Stimulated activated CD4-positive, alpha-beta T cell treated with anti-CD3 and anti-CD28 coated beads, Interleukin-12 subunit alpha, Interleukin-12 subunit beta, amount 100 ng/mL, for 48 hours (primary cell): ENCODE measurements around the gene PARG.
"Not testable (repeated sequence)": the region's sequence is repeated elsewhere in the genome, so short reads cannot be mapped to it uniquely, and the experiment has no call there.

ENCODE experiments used
- DNase-seq, 3 donors: peaks; one replicate each; pipeline ENCODE4 v3.0.0-alpha.2; 2020; ENCODE audit warnings: low read depth in 2 of 3, low spot score in 1 of 3

The PARG gene

DNA sequence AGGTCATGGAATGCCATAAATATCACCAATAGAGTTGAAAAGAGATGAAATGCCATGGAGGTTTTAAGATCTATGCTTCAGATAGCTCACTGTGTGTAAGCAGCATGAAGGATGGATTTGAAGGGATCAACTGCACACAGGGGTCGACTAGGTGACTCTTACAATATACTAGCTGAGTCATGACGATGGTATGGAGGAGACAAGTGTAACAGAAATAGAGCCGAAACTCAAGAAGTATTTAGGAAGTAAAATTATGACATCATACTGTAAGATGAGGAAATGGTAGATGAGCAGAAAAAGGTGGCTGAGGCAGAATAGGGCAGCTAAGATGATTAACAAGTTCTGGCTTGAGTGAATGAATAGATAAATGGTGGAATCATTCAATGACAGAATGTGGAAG is 38.0 kb downstream of the PARG start:
- DNase-seq = not testable (repeated sequence)

DNA sequence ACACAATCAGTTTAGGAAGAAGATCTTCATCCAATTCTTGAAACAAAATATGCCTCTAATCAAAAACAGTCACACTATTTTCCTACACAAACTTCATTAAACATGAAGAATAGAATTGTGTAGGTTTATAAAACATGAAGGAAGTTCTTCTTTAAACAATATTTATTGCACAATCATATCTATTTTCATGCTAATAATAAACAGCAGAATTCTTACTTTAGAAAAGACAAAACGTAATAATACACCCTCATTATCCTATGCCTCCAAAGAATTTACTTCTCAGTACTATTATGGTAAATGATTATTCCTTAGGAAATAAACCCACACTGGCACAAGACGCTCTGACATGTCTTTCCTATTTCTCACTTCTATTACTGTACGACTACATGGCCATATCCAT is 41.4 kb downstream of the PARG start:
- not testable (repeated sequence) for DNase-seq

DNA sequence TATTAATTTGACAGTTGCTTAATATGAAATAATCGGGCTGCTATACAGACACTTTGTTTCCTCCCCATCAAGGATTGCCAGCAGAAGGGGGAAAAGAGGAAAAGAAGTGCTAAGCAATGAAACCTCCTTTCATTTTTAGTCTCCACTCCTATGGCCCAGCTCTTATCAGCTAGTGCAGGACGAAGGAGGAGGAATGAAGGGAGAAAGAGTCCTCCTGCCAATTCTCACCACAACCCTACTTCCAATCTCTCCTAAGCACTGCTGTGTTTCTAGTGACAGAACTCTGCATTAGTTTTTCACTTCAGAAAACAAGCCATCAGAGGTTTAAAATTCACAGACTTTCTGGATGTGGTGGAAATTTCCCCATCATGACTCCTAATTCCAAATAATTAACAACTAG is 41.8 kb downstream of the PARG start:
- DNase-seq = not testable (repeated sequence)

DNA sequence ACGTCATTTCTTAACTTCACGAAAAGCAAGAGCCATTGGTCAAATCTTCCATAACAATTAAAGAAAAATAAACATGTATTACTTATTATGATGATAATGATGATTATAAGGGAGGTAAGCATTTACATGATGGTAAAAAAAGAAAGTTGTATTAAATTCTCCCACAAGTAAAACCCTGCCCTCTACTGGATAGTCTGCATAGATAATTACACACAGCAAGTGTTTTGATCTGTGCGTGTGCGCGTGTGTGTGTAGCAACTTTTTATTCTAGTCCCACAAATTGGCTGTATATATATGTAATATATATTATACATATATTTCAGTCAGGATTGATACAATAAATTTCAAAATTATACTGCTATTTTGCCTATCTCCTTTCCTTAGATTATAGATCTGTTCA is 51.8 kb downstream of the PARG start:
- DNase-seq = not testable (repeated sequence)

DNA sequence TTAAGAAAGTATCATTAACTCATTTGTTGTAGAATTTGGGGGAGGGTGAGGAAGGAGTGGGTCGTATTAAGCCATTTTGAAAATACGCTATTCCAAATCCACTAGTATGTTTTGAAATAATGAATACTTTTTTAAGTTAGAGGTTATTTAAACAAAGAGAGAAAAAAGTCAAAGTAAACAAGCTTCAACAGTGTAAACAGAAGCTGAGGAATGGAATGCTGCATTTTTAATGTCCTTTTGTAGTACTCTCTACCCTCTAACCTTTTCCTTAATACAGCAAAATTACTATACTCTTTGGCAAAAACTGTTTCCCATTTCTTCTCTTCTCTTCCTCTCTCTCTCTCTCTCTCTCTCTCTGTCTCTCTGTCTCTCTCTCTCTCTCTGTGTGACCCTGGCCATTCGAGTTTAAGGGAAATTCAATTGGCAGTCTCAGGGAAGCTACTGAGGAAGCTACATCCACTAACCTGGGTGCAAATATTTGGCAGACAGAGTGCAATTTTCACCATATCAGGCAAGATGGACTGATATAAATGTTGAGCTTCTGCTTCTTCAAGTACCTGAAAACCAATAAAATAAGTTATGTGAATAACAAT is 57.0 kb downstream of the PARG start:
- not testable (repeated sequence) for DNase-seq

DNA sequence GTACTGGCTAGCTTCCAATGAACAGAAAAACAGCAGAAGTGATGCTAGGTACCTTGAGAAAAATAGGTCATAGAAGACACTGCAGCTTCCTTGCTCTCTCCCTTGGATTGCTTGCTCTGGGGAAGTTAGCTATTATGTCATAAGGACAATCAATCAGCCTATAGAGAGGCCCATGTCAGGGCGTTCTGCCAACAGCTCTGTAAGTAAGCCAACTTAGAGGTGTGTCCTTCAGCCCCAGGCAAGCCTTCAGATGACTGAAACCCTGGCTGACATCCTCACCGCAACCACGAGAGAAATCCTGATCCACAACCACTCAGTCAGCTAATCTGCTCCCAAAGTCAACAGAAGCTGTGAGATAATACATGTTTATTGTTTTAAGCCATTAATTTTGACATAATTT is 58.0 kb downstream of the PARG start:
- not testable (repeated sequence) for DNase-seq

DNA sequence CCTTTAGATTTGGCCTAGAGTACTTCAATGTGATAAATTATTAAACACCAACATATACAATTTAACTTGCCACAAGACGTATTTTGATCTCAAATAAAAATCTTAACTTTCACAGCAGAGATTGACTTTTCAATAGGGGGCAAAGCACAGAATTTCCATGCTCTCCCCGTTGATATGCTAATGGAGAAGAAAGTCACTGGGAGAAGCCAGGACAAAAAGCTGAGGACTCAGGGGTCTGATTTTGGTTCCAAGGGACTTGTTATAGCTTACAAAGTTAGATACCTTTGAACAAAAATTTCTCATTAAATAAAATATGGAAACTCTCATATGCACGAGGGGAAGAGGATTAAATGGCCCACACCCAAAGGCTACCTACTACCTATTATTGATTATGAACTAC is 59.5 kb downstream of the PARG start:
- DNase-seq = not testable (repeated sequence)

DNA sequence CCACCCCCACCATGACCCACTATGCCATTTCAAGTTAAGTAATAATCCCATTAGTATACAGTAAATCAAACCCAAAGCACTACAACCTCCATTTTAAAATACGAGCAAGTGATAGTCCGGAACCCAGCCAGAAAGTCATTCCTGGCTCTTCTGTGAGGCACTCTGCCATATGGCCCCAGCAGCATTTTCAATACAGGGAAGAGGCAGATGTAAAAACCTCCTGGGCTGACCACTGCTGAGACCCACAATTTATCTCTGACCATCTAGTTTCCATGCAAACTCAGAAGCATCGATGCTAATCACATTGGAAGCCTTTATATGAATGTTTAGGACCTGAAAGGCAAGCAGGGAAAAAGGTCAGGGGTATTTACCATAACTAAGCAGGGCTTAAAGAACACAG is 69.1 kb downstream of the PARG start:
- DNase-seq = not testable (repeated sequence)

DNA sequence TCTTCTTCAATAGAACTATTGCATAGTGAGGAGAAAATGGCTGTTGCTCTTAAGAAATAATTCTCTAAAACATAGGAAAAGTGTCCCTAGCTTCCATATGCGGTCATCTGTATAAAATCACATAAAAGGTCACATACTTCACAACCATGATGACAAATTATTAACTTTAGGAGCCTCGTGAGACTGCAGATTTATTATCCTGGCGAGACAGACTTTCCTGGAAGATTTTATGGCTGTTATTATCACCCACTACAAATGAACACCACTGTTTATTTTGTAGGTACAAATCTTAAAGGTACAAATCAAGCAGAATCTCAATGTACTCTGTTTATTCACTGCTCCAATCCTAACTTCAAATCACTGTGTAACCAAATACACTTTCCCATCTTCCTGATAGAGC is 70.4 kb downstream of the PARG start:
- DNase-seq = not testable (repeated sequence)

DNA sequence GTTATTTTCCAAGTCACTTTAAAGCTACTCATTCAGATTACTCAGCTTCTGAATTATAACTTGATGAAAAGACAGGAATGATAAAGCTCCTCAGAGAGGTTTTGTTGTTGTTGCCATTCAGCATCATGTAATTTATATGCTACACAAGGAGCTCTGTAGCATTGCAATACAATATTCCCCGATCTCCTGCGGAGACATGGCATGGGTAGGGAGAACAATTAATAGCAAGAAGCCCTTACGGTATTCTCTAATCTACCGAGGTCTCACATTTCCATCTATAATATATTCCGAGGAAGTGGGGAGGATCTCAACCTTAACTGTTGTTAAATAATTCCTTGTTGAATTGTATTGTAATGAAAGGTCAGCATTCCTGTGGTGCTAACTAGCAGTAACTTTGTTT is 81.9 kb downstream of the PARG start:
- not testable (repeated sequence) for DNase-seq

DNA sequence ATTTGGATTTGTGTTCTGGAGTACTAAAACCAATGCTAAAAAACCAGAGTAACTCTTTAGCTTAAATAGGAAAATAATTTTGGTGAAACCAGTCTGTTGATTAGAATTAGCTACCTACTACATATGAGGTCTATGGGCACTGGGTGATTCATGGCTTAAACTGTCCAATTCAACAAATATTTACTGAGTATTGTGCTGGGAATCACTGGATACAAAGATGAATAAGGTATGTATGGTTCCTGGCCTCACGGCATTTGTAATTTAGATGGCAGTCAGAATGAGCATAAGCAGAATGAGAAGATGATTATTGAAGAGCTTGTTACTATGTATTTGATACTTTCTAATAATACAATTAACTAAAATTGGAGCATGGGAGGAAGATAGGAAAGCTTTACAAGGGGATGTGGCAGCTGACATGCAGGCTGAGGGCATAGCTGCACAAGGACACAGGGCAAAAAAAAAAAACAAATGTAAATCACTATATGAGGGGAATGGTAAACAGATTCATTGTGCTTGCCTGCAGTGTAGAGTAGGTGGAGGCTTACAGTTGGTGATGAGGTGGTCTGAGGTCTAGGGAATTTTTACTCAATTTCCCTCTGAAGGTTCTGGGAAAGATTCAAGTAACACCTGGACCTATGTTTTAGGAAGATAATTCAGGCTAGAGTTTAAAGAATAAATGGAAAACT is 83.0 kb downstream of the PARG start:
- not testable (repeated sequence) for DNase-seq

DNA sequence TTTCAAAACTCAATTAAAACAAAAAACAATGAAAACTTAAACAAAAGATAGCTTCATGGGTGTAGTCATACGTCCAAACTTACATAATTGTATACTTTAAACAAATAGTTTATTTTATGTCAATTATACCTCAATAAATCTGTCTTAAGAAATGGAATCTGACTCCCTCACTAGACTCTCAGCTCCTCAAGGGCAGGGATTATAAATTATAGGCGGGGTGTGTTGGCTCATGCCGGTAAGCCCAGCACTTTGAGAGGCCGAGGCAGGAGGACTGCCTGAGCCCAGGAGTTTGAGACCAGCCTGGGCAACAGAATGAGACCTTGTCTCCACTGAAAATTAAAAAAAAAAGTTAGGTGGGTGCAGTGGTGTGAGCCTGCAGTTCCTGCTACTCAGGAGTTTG is 92.3 kb downstream of the PARG start:
- not testable (repeated sequence) for DNase-seq

DNA sequence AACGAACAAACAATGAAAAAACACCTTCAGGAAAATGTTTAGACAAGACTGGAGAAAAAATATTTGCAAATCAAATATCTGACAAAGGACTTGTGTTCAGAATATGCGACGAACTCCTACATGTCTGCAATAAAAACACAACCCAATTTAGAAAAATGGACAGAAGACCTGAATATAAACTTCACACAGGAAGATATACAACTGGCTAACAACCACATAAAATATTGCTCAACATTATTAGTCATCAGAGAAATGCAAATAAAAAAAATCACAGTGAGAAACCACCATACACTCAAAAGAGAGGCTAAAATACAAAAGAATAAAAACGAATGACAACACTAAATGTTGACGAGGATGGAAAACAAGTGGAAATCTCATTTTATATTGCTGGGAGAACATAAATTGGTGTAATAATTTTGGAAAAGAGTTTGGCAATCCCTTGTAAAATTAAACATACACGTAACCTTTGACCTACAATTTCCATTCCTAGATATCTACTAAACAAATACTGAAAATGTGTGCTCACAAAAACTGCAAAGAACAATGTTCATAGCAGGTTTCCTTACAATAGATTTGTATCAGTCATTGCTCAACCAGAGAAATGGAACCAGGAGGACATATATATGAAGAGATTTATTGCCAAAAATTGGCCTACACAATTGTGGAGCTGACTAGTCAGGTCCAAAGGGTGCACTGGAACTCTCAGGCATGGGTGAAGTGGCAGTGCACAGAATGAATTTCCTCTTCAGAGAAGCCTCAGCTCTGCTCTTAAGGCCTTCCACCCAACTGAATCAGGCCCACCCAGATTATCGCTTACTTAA is 96.8 kb downstream of the PARG start:
- DNase-seq = no peak

DNA sequence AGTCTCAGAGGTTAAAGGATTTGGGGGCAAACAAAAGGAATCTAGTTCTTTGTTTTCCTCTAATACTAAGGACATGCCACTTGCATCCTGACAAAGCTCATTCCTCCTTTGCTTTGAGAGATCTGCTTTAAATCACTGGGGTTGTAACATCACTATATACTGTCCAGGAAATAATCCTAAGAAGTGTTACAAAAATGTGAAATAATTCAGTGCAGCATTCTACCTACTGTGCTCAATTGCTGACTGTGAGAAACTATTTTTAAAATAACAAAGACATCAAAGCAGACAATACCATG is 99.5 kb downstream of the PARG start:
- DNase-seq = not testable (repeated sequence)

DNA sequence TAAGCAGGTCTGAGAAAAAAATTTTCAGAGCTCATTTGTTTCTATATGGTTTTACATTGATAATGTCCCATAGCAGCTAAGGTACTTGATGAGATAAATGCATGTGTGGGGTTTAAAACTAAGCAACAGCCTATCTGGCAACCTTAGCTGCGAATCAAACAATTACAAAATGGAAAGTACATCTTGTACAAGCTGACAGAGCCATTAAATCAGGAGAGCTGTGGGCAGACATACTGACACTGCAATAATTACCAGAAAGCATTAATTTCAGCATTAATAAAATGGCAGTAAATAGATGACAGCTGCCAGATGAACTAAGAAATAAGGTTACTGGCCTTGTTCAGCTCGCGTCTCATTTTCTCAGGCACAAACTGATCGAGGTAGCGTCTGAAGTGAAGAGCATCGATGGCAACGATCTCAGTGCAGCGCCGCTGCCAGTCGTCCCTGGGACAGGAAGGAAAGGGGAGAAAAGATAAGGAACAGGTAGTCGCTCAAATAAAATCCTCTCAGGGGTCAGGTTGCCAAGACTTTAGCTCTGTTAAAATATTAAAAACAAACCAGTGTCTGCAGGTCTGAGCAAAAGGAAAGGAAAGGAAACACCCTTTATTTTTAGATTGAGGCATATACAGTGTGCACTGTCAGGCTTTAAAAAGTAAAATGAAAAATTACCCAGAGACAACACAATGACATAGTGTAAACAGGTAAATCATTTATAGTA is 100.1 kb downstream of the PARG start:
- DNase-seq = no peak

DNA sequence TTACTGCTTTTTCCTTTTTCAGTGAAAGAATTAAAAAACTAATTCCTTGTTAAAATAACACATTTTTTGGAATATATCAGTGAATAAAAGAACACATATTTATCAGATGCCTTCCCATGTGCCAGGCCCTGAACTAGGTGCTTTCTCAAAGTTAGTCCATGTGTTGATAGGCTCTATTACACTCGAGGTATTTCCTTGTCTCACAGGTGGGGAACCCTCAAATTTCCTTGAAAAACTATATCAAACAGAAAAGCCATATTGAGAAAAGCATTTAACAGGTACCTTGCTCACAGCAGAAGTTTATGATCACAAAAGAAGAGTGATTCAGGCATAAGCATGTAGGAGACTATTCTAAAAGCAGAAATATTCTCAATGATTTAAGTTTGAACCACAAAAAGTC is 104.1 kb downstream of the PARG start:
- no peak for DNase-seq

DNA sequence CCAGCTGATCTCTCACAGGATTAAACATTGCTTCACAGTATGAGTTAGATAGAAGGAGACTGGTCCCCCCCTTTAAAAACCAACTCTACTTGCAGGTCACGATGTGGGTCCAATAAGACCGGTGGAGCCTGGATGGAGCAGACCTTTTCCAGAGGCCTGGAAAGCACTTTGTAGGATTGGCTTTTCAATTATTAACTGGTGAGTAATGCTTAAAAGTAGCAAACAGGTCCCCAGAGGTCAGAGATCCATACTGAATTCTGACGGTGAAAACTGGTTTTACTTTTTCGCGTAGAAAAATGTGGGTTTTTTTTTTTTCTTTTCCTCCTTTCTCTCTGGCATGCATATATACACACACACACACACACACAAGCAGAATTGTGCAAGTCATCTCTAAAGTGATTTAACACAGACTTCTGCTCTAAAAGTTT is 104.8 kb downstream of the PARG start:
- no peak for DNase-seq

DNA sequence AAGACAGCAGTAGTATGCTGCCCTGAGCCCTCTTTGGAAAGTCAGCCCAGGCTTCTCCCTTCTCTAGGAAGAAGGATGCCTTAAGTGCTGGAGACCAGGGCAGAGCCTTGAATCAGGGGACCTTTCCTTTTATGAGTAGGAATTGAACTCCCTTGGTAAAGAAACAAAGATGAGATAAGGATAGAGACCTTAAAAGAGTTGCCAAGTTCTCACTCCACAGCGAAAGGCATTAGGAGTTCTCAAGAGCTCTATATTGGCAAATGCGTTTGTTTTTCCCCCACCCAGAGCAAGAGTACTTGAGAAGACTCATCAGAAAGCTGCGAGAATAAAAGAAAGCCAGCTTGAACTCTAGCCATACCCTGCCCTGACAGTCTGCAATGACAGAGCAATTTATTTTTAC is 106.9 kb downstream of the PARG start:
- DNase-seq = no peak

DNA sequence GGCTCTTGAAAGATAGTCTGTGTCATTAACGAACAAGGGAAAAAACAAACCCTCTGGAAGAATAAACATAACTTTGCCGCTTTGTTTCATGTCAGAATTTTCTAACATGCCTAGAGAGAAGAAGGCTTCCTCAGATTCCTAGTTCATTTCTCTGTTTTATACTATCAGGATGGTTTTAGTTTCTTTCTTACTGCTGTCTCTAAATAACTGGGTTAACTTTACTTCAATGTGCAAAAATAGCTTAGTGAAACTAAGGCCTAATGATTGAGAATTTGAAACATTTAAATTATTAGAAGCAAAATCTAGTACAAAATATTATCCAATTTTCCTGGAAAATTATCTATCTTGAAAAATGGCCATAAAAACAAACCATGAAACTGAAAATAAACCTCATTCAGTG is 107.6 kb downstream of the PARG start:
- DNase-seq = no peak

DNA sequence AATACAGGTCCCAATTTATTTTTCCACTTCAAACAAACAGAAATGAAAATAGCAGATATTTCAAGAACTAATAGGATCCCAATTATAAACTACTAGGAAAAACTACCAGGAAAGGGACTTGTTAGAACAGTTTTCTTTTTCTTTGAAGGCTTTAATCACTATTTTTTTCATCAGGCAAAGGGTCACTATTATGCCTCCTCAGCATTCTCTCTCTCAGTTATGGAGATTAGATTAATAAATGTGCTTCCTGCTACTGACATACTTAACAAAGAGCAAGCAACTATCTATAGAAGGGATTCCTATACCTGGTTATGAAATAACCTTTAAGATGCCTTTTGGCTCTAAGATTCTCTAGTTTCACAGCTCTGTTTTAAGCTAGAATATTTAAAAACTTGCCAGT is 108.7 kb downstream of the PARG start:
- no peak for DNase-seq

DNA sequence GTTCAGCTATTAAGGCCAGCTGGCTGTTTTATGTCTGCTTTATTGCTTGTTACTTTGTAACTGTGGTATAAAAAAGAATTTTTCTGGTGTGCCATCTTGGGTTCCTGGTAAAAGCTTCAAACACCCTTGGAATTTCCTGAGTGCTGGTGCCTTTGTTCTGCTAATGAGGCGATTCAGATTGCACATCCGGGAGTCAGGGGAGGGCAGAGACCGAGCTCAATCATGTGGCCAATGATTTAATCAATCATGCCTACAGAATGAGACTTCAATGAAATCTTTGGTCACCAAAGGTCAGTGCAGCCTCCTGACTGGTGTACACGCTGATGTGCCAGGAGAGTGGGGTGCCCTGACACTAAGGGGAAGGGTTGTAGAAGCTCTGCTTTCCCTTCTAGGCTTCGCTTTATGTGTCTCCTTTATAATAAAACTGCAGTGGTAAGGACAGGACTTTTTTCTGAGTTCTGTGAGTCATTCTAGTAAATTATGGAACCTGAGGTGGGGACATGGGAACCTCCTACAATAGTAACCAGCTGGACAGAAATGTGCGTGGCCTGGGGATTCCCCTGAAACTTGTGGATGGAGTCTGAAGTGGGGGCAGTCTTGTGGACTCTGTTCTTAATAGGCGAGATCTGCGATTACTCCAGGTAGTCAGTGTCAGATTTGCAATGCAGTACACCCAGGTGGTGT is 110.3 kb downstream of the PARG start:
- DNase-seq = no peak
